Activated naive CD8-positive, alpha-beta T cell (primary cell): ENCODE measurements around the gene C6orf136.

Source experiments
- H3K27ac Mint-ChIP-seq: one replicate; pipeline ENCODE4 v1.8.0; 2021; ENCODE audit warnings: mixed read lengths
- H3K27me3 Mint-ChIP-seq: one replicate; pipeline ENCODE4 v1.8.0; 2021; ENCODE audit warnings: mixed read lengths
- H3K36me3 Mint-ChIP-seq: one replicate; pipeline ENCODE4 v1.8.0; 2021; ENCODE audit warnings: mixed read lengths
- H3K4me1 Mint-ChIP-seq: one replicate; pipeline ENCODE4 v1.8.0; 2021; ENCODE audit warnings: low read depth, mixed read lengths
- H3K4me3 Mint-ChIP-seq: one replicate; pipeline ENCODE4 v1.8.0; 2021; ENCODE audit warnings: mild to moderate bottlenecking, mixed read lengths
- H3K9me3 Mint-ChIP-seq: one replicate; pipeline ENCODE4 v1.8.0; 2021; ENCODE audit warnings: low read depth, mixed read lengths

Gene C6orf136

DNA sequence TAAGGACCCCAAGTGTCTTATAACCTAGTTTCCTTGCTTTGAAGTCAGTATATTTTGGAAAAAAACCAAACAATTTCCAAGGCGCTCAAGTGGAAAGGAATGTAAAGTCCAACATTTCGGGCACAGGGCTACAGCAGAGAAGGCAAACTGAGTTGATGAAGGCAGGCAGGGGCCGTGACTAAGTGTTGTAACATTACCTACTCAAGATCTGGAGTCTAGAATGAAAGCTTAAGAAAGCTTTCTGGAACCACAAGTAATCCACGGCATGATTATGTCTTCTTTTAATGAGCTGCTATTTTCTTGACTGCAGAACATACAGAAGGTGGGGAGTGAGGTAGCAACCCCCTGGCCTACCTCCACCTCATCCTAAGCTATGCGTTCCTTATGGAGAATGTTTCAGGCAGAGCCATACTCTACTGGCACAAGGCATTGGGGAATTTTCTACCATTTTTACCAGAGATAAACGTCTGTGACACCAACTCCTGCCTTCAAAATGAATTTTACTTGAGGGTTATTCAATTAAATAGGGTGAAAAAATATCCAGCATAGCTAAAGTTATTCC lies 34.2 kb upstream of the C6orf136 start:
- peaks cover 30% of the 10 kb centered on the region for H3K36me3 Mint-ChIP-seq
- peak overlapping the region; percentile 100 for H3K27ac Mint-ChIP-seq
- peaks cover 62% of the 10 kb centered on the region for H3K4me1 Mint-ChIP-seq
- no peaks in the 10 kb centered on the region for H3K27me3 Mint-ChIP-seq
- H3K9me3 Mint-ChIP-seq: no peaks in the 10 kb centered on the region
- H3K4me3 Mint-ChIP-seq: peak overlapping the region; percentile 99

- Mint-ChIP-seq H3K9me3 (no peaks in the 10 kb centered on the region), H3K27ac (peak overlapping the region; percentile 100), H3K36me3 (peaks cover 30% of the 10 kb centered on the region), H3K4me1 (peaks cover 63% of the 10 kb centered on the region), H3K4me3 (peak overlapping the region; percentile 99), H3K27me3 (no peaks in the 10 kb centered on the region)
Observed at GRCh38 chr6:30613251-30614043, 33.5 kb upstream of the C6orf136 start.

GRCh38 chr6:30614044-30614842 lies 32.7 kb upstream of the C6orf136 start:
- H3K27ac Mint-ChIP-seq: peak overlapping the region; percentile 100
- no peaks in the 10 kb centered on the region for H3K27me3 Mint-ChIP-seq
- H3K4me1 Mint-ChIP-seq: peaks cover 64% of the 10 kb centered on the region
- H3K4me3 Mint-ChIP-seq: peak overlapping the region; percentile 99
- peaks cover 30% of the 10 kb centered on the region for H3K36me3 Mint-ChIP-seq
- H3K9me3 Mint-ChIP-seq: no peaks in the 10 kb centered on the region

- Mint-ChIP-seq H3K36me3 (peaks cover 27% of the 10 kb centered on the region), H3K9me3 (no peaks in the 10 kb centered on the region), H3K4me1 (peaks cover 64% of the 10 kb centered on the region), H3K27ac (peak overlapping the region; percentile 100), H3K27me3 (no peaks in the 10 kb centered on the region), H3K4me3 (peak overlapping the region; percentile 99)
Observed at GRCh38 chr6:30614843-30615218, 32.1 kb upstream of the C6orf136 start.

GRCh38 chr6:30615219-30615957 lies 31.5 kb upstream of the C6orf136 start:
- peak overlapping the region; percentile 99 for H3K4me3 Mint-ChIP-seq
- H3K27ac Mint-ChIP-seq: peak overlapping the region; percentile 100

DNA sequence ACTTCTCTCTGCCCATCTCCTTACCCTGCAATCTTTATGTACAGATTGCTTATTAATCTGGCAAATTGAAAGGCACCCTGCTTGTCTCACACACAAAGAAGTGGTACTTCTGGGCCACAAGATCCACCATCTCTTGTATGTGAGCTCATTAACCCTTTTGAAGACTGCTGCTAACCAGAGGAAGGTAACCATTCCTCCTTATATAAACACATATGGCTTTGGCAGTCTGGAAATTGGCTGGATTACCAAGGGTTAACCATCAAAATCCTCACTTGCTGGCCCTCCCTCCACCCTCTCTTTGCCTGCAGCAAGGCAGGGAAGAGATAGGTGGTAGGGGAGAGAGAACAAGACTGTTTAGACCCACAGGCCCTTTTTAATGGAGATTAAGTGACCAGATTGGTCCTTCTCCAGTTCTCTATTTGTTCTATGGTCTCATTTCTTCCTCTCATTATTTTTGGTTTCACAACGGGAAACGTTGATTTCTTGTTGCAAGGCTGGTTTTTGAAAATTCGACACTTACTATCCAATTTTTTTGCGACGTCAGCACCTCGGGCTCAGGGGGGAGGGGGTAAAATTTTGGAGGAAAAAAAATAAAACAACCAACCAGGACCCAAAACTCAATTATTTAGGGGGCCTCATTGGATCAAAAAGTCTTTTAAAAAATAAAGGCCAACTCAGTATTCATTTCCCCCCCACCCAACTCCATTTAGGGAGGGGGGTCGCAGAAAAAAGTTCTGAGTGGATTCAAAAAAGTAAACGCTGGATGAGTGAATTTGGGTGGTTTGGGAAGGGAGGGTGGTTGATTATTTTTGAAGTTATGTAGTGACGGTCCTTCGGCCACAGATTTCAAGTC lies 30.7 kb upstream of the C6orf136 start:
- H3K27me3 Mint-ChIP-seq: no peaks in the 10 kb centered on the region
- H3K9me3 Mint-ChIP-seq: no peaks in the 10 kb centered on the region
- peaks cover 27% of the 10 kb centered on the region for H3K36me3 Mint-ChIP-seq
- H3K27ac Mint-ChIP-seq: peak overlapping the region; percentile 100
- H3K4me3 Mint-ChIP-seq: peak overlapping the region; percentile 99
- H3K4me1 Mint-ChIP-seq: peaks cover 52% of the 10 kb centered on the region

More at GRCh38 chr6:30615219-30615957, 31.5 kb upstream of the C6orf136 start:
- H3K36me3 Mint-ChIP-seq: peaks cover 27% of the 10 kb centered on the region
- H3K9me3 Mint-ChIP-seq: no peaks in the 10 kb centered on the region
- no peaks in the 10 kb centered on the region for H3K27me3 Mint-ChIP-seq
- H3K4me1 Mint-ChIP-seq: peaks cover 58% of the 10 kb centered on the region

DNA sequence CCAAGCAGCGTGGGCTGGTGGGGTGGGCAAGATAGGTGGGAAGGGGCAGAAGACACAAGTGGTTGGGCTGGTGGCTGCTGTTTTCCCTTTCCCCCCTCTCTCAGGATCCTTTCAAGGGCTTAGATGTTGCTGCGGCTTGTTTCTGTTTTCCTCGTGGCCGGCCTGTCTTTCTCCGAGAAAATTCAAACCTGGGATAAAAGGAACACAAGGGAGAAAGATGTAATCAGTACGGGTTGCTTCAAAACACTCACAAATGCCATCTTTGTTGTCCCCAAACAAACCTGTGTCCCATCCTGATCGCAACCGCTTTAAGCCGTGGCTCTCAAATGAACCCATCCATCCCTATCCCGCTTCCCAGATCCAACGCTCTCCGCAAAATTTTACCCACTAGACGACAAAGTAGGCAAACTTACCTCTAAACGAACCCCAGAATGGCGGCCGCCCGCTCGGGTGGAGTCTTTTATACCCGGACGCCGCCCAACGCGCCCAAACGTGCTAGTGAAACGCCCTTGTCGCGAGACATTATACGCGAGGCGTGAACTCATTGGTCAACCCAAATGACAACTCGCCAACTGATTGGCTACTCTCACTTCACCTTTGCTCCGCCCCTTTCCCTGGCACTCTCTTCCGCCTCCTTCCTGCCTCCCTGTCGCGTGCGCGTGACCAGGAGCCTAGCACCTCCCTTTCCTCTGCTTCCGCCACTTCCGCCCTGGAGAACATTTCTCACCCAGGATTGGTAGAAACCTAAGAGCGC lies 29.9 kb upstream of the C6orf136 start, which contains the start of gene PPP1R10:
TSS of gene PPP1R10 (minus strand) at position 433 of the 754 bp plus-strand sequence. CDS start 7,299 bp downstream, outside the sequence.
- H3K36me3 Mint-ChIP-seq: peaks cover 27% of the 10 kb centered on the region
- peak within 1 kb of the TSS; percentile 100 for H3K27ac Mint-ChIP-seq
- H3K4me3 Mint-ChIP-seq: peak within 1 kb of the TSS; percentile 99
- H3K9me3 Mint-ChIP-seq: no peaks in the 10 kb centered on the region
- H3K4me1 Mint-ChIP-seq: peaks cover 45% of the 10 kb centered on the region
- H3K27me3 Mint-ChIP-seq: no peaks in the 10 kb centered on the region

GRCh38 chr6:30617565-30618269 lies 29.2 kb upstream of the C6orf136 start, which contains the start of gene MRPS18B:
MRPS18B (plus strand) TSS chr6:30617840; CDS start chr6:30617866, 26 bp downstream.
- H3K4me1 Mint-ChIP-seq: peaks cover 39% of the 10 kb centered on the region
- H3K36me3 Mint-ChIP-seq: peaks cover 27% of the 10 kb centered on the region
- peak within 1 kb of the TSS; percentile 100 for H3K27ac Mint-ChIP-seq
- peak within 1 kb of the TSS; percentile 99 for H3K4me3 Mint-ChIP-seq
- H3K27me3 Mint-ChIP-seq: no peaks in the 10 kb centered on the region
- H3K9me3 Mint-ChIP-seq: no peaks in the 10 kb centered on the region

- H3K27ac Mint-ChIP-seq: peak overlapping the region; percentile 100
- peaks cover 26% of the 10 kb centered on the region for H3K36me3 Mint-ChIP-seq
- no peaks in the 10 kb centered on the region for H3K9me3 Mint-ChIP-seq
- no peaks in the 10 kb centered on the region for H3K27me3 Mint-ChIP-seq
- peak overlapping the region; percentile 99 for H3K4me3 Mint-ChIP-seq
- H3K4me1 Mint-ChIP-seq: peaks cover 33% of the 10 kb centered on the region
Observed at GRCh38 chr6:30618270-30618797, 28.6 kb upstream of the C6orf136 start.

DNA sequence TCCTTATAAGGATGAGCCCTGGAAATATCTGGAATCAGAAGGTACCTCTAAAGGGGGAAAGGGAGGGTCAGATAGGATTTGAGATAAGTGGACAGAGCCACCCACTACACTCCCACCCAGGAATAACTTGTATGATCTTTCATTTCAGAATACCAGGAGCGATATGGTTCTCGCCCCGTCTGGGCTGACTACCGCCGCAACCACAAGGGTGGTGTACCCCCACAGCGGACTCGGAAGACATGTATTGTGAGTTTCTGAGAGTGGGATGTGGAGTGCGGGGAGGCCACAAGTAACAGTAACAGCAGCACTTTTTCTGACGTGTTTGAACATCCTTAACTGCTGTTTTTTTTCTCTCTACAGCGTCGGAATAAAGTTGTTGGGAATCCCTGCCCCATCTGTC lies 27.4 kb upstream of the C6orf136 start:
- peaks cover 20% of the 10 kb centered on the region for H3K36me3 Mint-ChIP-seq

DNA sequence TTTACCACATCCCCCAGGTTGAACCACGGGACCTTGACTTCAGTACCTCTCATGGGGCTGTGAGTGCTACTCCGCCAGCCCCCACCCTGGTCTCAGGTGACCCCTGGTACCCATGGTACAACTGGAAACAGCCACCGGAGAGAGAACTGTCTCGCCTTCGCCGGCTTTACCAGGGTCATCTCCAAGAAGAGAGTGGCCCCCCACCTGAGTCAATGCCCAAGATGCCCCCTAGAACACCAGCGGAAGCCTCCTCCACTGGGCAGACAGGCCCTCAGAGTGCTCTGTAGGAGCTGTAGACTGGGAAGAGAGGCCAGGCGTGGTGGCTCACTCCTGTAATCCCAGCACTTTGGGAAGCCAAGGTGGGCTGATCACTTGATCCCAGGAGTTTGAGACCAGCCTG lies 21.4 kb upstream of the C6orf136 start:
- Mint-ChIP-seq H3K36me3 (peaks cover 3% of the 10 kb centered on the region), H3K27ac (peak overlapping the region; percentile 92), H3K9me3 (no peaks in the 10 kb centered on the region), H3K4me3 (no peak overlapping the region), H3K27me3 (no peaks in the 10 kb centered on the region), H3K4me1 (peaks cover 23% of the 10 kb centered on the region)

More for the DNA sequence above, 27.4 kb upstream of the C6orf136 start:
- H3K27ac Mint-ChIP-seq: peak overlapping the region; percentile 100
- H3K4me3 Mint-ChIP-seq: peak overlapping the region; percentile 99
- H3K27me3 Mint-ChIP-seq: no peaks in the 10 kb centered on the region
- H3K4me1 Mint-ChIP-seq: peaks cover 21% of the 10 kb centered on the region
- H3K9me3 Mint-ChIP-seq: no peaks in the 10 kb centered on the region

DNA sequence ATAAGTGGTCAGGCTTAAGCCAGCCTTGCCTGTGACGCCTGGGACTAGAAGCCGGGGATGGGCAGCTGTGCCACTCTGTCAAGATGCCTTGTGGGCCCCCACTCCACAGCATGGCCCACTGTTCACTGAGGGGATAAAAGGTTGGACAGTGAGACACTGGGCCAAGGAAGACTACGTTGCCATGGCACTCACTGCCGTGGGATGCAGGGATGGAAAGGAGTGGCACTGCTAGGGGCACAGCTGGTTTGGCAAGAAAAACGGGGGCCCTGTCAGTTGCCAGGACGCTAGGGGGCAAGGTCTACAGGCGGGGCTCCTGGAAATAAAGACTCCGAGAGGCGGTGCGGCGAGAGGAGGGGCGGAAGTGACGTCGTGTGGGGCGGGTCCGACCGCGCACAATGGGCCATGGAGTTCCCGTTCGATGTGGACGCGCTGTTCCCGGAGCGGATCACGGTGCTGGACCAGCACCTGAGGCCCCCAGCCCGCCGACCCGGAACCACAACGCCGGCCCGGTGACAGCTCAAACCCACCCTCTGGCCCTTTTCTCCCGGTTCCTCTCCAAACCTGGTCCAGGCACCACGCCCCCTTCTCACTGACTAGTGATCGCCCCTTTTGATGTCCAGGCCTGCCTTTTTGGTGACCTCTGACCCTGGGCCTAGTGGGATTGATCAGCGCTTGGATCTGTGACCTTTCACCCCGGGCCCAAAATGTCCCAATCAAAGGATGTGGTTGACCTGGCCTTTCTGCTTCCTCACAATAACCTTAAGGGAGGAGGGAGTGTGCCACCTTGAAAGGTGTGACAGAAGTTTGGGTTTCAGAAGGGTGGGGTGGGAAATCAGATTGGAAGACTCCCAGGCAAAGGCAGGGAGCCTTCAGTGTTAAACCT lies 20.2 kb upstream of the C6orf136 start, which contains the start of gene ATAT1:
TSS of gene ATAT1 (plus strand) at position 391 of the 883 bp plus-strand sequence.
- peak within 1 kb of the TSS; percentile 92 for H3K27ac Mint-ChIP-seq
- H3K4me1 Mint-ChIP-seq: peaks cover 21% of the 10 kb centered on the region
- peak within 1 kb of the TSS; percentile 93 for H3K4me3 Mint-ChIP-seq
- H3K27me3 Mint-ChIP-seq: no peaks in the 10 kb centered on the region
- H3K36me3 Mint-ChIP-seq: peaks cover 3% of the 10 kb centered on the region
- no peaks in the 10 kb centered on the region for H3K9me3 Mint-ChIP-seq
